GM21529 (cell line): ENCODE measurements around the gene GLRX.
A peak's percentile ranks its signal among the peaks of the same experiment; 100 is the strongest.
"Not testable (repeated sequence)": the region's sequence is repeated elsewhere in the genome, so short reads cannot be mapped to it uniquely, and the experiment has no call there.

Source experiments
- ATAC-seq: cut with Tn5 transposase; IDR thresholded peaks from one replicate; pipeline ENCODE4 v1.9.1; 2021; ENCODE audit not compliant: unreplicated experiment

The GLRX gene

DNA sequence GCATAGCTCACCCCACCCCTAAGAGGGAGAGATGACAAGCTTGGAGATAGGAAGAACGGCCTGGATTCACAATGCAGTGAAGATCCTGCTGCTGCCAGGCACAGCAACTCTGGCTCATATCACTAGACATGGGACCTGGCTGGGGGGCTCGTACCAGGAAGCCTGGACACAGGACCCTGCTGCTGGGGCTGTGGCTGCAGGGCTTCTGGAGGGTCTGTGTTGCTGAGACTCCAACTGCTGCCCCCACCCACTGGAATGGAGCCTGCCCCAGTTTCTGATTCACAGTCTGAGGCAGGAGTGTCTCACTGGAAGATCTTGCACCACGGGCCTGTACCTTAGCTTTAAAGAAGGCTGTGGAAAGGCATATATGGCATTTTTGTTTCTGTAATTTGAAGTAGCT is 31.0 kb upstream of the GLRX start:
- ATAC-seq, result no peak

DNA sequence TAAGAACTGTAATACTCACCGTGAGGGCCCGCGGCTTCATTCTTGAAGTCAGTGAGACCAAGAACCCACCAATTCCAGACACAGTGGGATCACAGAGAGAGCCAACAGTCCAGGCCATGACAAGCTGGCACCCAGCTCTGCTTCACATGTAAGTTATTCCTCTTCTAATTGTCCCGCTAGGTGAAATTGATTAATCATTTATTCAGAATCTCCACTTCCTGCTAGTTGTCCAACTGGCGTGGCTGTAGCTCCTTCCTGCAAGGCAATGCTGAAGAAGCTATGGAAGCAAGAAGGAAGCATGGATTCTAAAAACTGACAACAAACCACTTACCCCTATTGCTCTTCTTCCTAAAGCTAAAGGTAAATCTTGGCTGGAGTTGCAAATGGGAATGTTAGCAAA is 30.0 kb upstream of the GLRX start:
- no peak for ATAC-seq

DNA sequence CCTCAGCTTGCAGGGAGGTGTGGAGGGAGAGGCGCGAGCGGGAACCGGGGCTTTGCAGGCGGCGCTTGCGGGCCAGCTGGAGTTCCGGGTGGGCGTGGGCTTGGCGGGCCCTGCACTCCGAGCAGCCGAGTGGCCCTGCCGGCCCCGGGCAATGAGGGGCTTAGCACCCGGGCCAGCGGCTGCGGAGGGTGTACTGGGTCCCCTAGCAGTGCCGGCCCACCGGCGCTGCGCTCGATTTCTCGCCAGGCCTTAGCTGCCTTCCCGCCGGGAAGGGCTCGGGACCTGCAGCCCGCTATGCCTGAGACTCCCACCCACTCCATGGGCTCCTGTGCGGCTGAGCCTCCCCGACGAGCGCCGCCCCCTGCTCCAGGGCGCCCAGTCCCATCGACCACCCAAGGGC is 28.6 kb upstream of the GLRX start:
- not testable (repeated sequence) for ATAC-seq

DNA sequence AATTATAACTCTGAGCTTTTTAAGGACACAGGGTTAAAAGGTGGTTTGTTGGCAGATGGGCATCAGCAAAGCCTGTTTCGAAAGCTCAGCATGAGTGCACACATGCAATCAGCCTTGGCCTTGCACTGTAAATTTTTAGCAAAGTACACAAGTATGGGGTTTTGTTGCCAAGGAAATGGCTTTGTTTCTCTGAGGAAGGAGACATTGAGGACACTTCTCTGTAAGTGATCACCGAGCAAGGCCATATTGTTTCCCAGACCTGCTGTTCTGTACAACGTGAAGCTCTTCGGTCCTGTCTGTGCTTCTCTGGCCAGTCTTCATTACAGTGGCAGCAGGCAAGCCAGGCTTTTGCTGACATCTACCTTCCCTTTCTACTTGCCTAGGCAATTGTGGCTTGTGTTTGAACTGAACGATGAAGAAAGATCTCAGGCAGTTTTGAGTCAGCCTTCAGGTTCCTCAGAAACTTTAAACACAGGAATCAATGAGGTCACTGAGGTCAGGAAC is 27.9 kb upstream of the GLRX start:
- ATAC-seq, result no peak

DNA sequence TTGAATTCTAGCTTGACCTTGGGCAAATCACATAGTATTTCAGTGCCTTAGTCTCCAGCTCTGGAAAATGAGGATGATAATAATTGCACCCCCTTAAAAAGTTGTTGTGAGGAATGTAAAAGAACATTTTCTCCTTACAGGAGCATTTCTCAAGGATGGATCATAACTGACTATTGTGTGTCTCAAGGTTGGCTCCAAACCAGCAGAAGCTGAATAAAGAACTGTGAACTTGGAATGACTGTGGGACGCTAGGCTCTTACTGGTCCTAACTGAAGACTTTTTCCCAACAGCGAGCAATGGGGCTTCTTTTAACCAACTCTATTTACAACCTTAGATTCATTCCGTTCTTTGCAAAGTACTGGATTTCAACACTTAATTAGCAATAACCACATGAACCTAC is 26.2 kb upstream of the GLRX start:
- ATAC-seq, result no peak

DNA sequence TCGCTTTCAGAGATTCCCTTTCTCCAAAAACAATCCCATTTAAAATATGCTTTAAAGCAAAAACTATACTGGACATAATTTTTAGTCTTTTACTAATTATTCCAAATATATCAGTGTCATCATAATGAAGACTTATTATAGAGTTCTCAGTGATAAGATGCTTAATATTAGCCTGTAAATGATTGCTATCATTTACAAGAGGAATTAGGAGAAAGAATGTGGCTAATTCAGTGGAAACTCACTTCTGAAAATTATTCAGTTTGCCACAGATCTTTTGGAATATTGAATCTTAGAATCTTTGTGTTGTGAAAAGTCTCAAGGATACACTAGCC is 24.7 kb upstream of the GLRX start:
- ATAC-seq, result no peak

DNA sequence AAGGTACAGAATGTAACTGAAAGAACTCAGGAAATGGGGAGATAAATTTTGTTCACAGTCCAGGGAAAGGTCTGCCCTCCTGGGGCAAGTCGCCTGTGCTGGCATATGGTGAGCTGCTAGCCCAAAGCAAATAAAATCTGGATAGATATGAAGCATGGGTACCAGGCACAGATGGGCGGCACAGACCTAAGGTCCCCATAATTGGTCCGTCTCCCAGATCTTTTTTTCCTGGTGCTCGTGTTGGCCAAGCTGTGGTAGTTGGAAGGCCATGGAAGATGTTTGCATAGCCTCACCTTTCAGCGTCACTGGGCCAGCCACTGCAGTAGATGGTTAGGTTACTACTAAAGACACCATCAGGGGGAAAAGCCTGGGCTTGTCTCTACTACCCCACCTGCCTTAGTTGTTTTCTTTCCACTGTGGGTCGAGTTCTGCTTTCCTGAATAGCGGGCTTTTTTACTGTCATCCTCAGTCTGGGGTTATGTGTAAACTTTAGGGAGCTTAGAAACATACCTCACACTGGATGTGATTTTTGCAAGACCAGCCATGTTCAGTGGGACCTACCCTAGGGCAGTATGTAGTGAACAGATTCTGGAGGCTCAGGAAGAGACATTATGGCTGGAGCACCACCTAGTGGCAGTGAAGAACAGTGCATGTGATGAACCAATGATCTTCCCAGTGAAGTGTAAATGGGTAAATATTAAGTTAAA is 24.2 kb upstream of the GLRX start:
- peak; percentile 63 for ATAC-seq

DNA sequence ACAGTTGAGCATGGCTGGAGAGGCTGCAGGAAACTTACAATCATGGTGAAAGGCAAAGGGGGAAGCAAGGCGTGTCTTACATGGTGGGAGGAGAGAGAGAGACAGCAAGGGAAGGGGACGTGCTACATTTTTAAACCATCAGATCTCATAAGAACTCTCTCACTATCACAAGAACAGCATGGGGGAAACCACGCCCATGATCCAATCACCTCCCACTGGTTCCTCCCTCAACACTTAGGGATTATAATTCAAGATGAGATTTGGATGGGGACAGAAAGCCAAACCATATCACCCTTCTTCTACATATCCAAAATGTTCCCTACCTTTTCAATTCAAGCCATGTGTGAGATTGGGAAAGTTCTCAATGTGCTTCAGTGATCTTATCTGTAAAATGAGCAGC is 22.9 kb upstream of the GLRX start:
- ATAC-seq, result no peak

DNA sequence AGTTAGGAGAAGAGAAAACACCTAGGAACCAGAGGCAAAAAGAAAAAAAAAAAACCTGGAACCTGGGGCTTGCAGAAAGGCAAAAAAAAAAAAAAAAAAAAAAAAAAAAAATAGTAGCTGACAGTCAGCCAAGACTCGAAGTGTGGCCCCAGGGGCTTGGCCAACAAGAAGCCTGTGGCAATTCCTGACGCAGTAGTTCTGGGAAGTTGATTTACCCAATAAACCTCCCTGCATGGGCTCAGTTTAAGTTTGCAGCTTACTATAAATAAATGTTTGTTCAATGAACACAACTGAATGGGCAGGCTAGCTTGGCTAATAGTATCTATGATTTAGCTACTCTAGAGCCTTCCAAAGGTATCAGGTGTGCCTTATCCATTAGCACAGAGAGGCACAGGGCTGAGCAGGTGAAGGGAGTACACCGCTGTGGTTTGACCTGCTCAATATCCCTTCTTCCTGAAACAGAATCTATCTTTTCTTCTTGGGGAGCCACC is 21.3 kb upstream of the GLRX start:
- ATAC-seq, result no peak

DNA sequence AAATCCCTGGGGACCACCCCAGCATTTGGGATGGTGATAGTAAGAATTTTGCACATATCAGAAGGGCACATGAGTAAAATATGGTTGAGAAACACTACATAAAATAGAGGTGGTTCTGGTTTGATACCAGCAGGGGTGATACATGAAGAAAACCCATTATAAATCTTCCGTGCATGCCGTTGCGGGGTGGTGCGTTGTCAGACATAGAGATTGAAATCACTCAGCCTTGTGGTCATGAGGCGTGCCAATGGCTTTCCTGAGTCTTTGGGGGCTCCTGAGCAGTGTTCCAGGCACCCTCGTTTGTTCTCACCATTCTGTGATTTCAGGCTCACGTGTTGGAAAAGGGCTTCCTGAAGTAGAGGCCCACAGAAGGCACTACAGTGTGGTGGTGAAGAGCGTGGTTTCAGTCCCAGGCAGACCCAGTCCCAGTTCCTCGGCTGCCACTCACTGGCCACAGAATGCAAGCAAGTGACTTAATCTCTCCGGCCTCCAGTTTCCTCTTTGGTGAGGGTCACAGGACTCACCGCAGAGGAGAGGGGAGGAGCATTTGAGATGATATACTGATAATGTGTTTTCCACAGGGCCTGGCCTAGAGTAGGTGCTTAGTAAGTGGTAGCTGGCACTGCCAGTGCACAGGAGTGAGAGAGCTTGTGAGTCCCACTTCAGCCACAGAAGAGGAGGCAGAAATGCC is 20.5 kb upstream of the GLRX start:
- peak; percentile 92 for ATAC-seq

DNA sequence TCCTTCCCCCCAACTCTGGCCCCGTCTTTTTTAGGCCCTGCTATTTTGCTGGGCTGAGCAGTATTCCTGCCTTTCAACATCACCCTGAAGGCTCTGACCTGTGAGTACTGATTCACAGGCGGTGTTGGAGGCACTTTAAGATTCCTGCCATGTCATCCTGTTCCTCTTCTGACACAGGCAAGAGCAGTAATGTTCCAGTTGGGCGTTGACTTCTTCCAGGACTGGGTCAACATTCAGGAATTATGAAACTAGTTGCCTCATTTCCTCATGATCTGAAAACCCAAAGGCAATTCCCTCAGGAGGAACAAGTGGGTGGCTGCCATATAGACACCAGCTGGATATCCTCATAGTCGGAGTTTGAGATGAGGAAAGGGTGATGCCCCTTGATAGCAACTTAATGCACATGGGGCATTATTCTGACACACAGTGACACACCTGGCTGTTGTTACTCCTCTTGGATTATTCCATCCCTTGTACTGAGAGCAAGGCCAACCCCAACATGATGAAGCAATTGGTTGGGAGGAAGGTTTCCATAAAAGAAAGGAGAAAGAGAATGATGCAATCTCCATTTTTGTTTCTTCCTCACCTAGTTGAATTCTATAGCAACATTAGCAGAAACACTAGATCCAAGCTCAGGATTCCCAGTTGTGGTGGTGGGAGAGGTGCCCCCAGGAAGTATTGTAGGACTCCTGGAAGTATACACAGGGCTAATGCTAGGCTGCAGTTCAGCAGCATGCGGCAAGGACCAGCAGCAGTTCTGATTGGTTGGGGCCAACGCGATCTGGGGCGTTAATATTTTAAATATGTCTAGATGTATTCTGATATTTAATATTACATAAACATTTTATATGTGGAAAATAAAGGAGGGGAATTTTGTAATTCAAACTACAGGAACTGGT is 19.6 kb upstream of the GLRX start:
- ATAC-seq, result no peak

DNA sequence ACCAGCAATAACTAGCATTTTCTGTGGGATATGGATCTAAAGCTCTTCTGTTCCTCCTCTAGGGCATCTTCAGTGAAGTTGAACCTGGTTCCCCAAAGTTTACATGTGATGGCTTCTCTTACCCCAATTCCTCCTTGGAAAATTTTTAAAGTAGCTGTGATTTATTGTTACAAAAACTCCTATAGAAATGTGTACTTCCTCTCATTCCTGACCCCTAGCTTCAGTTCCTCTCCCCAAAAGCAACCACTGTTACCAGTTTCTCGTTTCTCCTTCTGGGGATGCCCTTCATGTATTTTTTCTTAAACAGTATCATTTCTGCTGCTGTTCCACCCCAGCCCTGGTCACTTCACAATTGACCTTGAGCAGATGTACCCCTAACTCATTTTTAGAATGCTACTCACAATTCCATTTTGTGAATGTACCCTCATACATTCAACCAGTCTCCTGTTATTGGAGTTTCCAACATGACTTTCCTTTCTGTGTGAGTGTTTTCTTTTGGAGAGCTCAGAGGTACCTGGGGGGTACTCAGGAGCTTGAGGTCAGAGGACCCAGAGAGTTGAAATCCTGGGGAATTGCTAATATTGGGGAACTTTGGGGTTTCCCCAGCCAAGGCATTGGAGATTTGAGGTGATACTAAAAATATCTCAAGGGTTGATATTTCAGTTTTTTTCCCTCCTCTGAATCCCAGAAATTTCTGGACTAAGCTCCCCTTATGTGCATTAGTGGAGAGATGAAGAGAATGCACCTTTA is 18.6 kb upstream of the GLRX start:
- ATAC-seq, result no peak

DNA sequence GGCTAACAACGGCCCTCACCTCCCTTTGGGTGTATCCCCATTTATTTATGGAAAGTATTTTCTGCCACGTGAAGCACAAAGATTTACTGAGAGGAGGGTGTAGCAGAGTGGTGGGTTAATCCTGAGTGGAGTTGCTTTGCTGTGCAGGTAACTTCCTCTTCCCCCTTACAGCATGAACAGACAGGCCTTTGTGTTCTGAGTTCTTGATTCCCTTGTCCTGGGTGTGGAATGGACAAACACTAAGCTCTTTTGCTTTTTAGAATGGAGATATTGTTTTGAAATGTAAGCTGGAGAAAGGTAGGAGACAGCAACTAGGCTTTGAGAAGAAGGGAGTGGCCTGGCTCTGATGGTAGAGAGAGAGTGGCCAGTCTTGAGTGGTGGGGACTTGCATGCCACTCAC is 17.1 kb upstream of the GLRX start:
- ATAC-seq, result no peak

DNA sequence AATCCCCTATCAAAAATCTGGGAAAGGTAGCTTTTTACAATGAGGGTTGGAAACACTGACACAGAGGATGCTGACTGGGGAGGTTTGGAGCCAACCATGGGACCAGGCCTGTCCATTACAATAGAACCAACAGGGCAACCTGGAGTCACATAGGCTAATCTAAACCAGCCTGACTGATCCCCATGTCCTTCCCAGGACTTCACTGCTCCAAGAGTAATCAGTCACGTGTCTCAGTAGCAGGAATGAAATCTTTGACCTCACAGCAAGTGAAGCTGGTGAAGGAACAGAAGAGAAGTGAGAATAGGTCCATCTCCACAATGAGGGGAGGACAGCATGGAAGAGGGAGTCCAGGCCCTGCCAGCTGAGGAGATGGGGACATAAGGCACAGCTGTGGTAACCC is 16.0 kb upstream of the GLRX start:
- no peak for ATAC-seq

DNA sequence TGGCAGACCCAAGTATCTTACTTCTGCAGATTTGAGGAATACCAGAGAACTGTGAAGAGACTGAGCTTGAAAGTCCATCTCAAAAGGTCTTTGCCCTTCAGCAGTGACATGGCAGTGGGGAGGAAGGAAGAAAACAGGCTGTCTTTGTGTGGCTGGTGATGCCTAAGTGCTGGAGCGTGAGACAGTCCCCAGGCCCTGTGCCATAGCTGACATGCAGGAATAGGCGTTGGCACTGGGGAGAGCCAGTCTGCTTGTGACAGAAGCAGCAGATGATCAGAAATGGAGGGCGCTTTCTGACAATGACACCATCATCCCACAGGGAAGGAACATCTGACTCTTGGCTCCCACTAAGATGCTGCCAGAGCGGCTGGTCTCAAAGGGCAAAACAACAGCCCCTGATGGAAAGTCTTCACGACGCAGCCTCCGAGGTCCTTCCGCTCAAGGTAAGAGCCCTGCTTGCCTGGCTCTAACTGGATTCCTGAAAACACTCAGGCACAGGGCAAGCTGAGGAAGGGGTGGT is 15.5 kb upstream of the GLRX start:
- no peak for ATAC-seq

DNA sequence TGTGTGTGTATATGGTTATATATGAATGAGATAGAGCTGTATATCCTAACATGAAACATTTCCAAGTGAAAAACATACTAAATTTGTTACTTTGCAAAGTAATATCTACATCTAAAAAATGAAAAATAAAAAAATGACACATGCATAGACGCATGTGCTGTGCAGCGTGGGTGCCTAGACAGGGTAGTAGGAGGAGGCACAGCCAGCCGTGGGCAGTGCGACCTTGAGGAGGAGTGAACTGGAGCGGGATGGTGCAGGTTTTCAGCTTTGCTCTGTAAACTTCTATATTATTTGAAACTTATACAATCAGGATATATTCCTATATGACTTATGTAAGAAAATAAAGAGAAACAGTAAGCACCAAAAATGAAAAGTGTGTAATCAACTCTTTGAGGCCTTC is 15.0 kb upstream of the GLRX start:
- no peak for ATAC-seq

DNA sequence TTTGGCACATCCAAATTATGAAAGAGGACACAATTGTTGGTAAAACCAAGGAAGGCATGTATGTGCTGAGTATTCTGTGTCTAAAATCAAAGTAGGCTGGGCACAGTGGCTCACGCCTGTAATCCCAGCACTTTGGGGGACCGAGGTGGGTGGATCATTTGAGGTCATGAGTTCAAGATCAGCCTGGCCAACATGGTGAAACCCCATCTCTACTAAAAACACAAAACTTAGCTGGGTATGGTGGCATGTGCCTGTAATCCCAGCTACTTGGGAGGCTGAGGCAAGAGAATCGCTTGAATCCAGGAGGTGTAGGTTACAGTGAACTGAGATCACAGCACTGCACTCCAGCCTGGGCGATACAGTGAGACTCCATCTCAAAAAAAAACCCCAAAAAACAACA is 14.4 kb upstream of the GLRX start:
- ATAC-seq, result not testable (repeated sequence)

DNA sequence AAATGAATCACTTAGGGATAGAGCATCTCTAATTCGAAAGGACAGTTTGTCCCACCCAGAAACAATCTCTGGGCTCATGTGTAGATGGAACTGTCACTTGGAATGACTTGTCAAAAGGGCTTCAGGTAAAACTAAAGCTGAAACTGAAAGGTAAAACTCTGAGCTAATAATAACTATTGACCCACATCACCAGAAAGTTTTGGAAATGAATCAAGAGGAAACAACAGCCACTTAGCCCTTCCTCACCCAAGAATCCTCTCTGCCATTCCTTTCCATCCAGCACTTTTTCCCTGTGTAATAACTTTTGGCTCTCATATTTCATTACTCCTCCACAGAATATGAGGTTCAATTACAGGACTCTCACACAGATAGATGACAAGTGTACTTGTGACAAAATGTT is 14.0 kb upstream of the GLRX start:
- no peak for ATAC-seq

DNA sequence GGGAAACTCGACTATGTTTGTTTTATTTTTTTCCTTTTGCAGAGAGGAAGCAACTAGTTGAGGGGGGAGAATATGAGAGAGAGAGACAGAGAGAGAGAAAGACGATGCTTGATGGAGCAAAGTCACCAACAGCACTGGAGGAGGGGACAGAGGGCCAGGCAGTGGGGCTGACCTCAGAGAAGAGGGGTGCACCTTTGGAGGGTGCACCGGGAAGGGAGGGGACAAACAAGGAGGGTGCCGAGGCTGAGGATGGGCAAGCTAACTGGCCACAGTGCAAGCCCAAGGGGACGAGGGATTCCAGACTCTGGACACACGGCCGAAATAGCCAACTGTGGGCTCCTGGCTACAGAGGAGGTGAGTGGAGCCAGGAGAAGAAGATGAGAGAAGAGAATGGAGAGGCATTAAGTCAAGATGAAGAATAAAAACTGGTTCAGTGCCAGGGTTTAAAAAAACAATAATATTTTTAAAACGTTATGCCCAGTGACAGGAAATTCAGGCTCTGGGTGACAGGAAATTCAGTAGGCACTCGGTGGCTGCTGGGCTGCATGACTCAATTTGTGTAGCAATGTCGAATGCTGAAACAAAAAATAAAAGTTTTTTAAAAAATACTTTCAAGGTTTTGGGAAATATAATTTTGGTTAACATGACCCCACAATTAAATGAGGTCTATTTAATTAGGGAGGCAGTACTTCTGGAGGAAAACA is 13.3 kb upstream of the GLRX start:
- ATAC-seq, result no peak

DNA sequence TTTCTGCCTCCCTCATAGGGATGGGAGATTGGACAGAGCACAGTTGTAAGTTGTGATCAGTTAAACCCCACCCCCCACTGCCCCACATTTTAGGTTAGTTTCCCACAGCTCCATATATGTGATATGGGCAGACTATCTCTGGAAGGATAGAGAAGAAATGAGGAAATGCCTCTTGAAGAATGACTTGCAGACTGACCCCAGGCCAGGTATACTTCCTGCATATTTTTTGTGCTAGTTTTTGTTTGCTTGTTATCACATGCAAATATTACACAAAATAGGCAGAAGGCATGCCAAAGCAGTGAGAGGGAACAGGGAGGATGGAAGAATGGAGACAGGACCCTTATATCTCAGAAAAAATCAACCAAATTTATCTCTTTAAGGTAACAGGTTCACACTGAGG is 10.1 kb upstream of the GLRX start:
- no peak for ATAC-seq
